ENCODE measurements around the gene PPFIA3.

- TF ChIP-seq SUZ12 (IDR thresholded peaks at IDR 0.05; ENCODE audit: extremely low read depth, insufficient read depth, insufficient read length) (no peak), ZNF274 (IDR thresholded peaks at IDR 0.05; ENCODE audit: low read depth, low read length) (no peak)
Observed at GRCh38 chr19:49070416-49070815, 48.9 kb upstream of the PPFIA3 start.

Measured in NT2/D1 (cell line).